ENCODE results near the gene GBP5.
"Not testable (repeated sequence)": the region's sequence is repeated elsewhere in the genome, so short reads cannot be mapped to it uniquely, and the experiment has no call there.

The GBP5 gene

DNA sequence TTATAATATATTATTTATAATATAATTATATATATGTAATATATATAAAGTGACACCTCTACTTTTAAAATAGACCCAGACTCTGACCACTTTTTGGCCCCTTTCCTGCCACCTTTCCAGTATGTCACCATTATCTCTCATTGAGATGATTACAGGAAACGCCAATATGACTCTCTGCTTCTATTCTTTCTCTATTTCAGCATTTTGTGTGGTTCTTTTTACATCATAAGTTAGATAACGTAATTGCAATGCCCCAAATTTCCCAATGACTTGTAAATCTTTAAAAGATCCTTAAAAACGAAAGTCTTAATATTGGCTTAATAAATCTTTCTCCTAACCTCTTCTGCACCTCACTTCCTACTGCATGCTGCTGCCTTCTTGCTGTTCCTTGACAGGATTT, 8.1 kb upstream of the GBP5 start:
- no peak for DNase-seq (ENCODE audit: low read depth in 2 of 2)

DNA sequence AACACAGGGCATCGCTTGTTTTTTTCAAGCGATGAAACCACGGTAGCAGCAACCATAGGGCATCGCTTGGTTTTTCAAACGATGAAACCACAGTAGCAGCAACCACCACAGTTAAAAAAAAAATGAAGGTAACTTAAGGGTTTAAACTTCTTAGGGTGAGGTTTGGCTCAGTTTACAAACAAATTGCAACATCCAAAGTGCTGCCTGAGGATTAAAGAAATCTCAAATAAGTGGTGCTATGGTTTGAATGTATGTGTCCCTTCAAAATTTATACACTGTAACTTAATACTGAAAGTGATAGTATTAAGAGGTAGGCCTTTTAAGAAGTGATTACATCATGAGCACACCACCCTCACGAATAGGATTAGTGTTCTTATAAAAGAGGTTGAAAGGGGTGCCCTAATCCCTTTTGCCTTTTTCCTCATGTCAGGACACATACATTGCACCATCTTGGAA, 6.4 kb upstream of the GBP5 start:
- DNase-seq (ENCODE audit: low read depth in 2 of 2), result no peak

DNA sequence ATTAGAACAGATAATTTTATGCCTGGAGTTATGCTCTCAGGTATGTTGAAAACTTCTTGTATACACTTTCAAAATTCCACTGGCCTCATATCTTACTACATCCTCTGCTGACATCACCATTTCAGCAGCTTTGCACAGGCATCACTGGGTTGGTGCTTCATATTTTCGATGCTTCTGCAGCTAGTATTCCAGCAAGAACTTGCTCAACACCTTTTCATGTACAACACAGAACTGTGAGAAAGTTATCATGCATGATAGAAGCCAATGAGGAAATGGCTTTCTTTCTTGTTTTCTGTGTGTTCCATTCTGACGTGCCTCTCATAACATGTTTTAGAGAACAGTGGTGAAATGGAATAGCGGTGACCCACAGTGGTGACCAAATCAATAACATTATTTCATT, 5.1 kb upstream of the GBP5 start:
- DNase-seq (ENCODE audit: low read depth in 2 of 2), result no peak

DNA sequence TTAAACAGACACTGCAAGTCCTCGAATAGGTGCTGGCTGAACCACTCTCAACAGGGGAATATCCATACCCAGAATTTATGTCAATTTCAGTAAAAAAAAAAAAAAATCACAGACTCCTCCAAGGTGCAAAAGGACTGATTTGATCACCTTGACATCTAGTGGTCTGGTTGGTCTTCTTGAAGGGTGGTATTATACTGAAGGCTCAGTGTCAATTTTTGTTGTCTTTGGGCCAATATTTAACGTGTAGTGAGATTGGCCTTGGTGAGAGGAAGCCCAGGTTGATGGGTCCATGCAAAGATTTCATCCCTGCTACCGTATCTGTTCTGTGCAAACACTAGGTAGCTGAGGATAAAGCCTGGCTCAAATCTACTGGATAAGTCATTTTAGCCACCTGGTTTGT, 4.0 kb upstream of the GBP5 start:
- DNase-seq (ENCODE audit: low read depth in 2 of 2), result no peak

DNA sequence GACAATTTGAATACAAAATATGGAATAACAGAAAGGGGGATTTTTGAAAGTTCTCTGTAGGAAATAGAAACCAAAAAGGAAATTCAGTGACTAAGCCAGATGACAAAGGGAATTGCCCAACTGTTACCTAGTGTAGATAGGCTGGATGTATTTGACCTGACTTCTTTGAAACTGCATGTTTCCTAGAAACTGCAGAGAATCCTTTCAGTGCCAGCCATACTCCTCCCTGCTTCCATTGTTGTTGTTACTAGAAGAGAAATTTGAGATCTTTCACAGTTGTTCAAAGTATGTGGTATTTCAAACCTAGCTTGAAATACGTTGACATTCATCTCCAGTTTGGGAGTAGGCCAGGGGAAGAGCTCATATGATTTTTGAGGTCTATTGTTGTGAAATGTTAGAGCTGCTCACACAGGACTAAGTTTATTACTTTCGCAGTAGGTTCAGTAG, 1.8 kb upstream of the GBP5 start:
- peak; percentile 77 to 81 for DNase-seq (ENCODE audit: low read depth in 2 of 2)

DNA sequence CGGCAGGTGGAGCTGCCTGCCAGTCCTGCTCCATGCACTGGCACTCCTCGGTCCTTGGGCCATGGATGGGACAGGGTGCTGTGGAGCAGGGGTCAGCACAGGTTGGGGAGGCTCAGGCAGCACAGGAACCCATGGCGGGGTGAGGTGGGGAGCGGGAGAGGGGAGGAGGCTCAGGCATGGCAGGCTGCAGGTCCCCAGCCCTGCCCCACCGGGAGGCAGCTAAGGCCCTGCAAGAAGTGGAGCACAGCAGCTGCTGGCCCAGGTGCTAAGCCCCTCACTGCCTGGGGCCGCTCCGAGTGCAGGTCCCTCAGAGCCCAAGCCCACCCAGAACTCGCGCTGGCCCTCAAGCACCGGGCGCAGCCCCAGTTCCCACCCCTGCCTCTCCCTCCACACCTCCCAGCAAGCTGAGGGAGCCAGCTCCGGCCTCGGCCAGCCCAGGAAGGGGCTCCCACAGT, 691 bp upstream of the GBP5 start:
- DNase-seq (ENCODE audit: low read depth in 2 of 2), result no peak

DNA sequence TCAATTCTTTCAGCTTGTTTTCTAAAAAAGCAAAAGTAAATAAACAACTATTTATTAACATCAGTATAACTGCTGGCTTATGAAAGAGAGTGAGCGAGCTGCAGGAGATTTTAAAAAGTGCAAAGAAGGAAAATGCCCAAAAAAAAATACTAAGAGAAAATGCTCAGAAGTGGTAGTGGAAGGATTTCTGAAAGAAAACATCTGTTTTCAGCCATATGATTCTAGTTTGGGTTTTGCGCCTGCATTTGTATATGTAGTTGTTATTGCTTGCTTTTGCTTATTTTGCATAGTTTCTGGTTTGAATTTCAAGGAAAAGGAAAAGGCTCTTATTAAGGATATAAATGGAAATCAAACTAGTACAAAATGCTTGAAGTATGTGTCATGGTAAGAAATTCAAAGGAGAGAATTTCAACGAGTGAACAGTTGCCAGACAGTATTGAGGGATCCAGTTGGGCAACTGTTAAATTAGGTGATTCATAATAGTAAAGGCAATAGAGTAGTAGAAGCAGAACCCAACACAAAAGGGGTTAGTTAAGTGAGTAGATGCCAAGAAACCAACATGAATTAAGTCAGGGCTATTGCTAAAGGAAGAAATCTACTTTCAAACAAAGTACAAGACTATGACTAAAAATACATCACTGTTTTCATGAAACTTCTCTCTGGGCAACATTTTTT, 1.2 kb downstream of the GBP5 start:
- DNase-seq (ENCODE audit: low read depth in 2 of 2), result peak; percentile 83 to 86

DNA sequence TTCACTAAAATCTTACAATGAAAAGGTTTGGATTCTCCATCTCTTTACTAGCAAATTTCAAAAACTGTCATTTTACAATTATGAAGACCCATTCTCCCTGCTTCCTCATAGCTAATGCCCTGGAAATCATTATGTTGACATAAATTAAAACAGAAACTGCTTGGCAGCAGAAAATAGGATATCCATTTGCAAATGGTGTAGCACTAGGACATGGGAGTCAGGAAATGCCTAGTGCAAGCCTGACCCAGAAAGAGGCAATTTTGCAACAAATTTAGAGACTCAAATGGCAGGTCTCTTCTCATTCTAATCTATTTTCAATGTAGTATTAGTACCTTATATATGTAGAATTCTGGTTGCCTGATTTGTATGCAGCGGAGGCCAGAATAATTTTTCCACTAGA, 2.2 kb downstream of the GBP5 start:
- DNase-seq (ENCODE audit: low read depth in 2 of 2), result no peak

DNA sequence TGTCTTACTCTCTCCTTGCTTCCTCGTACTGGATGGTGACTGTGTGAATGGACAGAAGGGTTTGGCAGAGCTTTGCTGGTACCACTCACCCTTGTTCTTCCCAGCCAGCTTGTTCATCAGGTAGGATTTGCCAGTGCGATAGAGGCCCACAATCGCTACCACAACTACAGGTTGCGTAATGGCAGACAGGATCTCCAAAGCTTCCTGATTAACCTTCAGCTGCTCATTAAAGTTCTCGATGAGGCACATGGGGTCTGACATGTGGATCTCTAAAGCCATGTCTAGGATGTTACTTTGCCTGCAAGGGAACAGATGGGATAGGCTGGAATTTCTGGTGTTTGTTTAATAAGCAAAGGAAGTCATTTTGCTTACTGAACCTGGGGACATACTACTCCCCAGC, 3.4 kb downstream of the GBP5 start:
- DNase-seq (ENCODE audit: low read depth in 2 of 2), result no peak

DNA sequence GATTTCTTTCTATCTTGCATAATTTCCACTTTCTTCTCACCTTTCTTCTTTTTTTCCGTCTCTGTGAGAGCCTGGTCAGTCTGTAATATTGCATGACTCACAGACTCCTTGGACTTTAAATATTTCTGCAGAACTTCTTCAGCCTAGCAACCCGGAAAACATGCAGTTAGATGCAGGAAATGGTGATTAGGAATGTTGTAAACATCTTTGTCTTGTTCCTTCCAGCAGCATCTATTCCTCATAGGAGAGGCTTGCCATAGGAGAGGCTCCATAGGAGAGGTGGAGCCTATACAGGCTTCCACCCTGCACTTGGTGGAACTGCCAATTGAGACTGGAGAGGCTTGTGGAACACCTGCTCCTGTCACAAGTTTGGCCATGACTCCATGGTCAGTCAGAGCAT, 10.0 kb downstream of the GBP5 start:
- DNase-seq (ENCODE audit: low read depth in 2 of 2), result no peak

DNA sequence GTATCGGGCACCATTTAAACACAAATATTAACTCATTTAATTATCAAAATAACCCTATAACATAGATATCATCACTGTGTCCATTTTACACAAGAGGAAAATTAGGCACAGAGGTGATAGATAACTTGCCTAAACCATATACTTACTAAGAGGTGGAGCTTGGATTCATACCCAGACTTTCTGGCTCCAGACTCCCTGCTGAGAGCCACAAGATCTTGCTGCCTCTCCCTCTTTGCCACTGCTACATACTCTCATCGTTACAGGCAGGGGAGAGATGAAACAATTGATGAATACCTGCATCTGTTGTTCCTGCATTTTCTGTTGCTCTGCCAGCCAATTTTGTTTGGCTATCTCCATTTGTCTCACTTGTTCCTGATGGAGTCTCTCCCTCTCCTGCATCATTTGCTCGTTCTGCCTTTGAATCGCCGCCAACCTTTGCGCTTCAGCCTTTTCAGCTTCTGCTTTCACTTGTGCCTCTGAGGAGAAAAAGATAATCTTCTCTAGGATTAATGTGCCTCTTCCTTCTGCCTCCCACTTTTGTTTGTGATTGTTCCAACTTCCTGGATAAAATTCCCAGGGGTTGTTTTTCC, 10.6 kb downstream of the GBP5 start:
- no peak for DNase-seq (ENCODE audit: low read depth in 2 of 2)

DNA sequence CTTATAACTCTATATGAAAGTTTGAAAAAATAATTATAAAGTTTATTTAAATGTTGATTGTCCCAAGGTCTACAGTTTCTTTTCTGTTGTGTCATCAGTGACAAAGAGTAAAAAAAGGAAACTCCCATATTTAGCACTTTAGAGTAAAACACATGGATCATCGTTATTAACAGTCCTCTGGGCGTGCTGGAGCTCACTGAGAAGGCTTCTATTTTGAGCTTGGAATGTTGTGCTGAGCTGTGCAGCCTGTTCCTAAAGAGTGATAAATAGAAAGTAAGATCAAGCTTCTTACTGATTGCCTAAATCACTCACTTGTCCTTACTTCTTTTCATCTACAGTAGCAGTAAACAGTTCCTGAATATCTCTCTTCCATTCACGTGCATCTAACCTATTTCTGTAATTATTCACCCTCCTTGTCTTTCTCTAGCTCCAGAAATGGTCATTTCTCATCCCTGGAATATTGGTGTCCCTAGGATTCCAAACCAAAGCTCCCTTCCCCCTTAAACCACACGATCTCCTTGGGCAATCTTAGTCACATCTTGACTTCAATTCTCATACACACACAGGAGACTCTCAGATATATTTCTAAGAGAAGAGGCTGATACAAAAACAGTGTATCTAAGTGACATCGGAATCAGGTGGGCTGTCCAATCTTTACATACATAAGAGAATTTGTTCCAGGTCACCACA, 11.9 kb downstream of the GBP5 start:
- no peak for DNase-seq (ENCODE audit: low read depth in 2 of 2)

DNA sequence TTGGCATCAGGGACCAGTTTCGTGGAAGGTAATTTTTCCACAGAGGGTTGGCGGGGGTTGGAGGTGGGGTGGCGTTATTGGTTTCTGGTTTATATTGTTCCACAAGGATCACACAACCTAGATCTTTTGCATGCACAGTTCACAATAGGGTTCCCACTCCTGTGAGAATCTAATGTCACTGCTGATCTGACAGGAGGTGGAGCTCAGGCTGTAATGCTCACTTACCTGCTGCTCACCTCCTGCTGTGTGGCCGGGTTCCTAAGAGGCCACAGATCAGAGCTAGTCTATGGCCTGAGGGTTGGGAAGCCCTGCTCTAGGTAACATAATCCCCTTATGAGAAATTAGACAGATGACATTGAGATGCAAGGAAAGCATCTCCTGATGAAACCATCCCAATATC, 12.6 kb downstream of the GBP5 start:
- DNase-seq (ENCODE audit: low read depth in 2 of 2), result no peak

DNA sequence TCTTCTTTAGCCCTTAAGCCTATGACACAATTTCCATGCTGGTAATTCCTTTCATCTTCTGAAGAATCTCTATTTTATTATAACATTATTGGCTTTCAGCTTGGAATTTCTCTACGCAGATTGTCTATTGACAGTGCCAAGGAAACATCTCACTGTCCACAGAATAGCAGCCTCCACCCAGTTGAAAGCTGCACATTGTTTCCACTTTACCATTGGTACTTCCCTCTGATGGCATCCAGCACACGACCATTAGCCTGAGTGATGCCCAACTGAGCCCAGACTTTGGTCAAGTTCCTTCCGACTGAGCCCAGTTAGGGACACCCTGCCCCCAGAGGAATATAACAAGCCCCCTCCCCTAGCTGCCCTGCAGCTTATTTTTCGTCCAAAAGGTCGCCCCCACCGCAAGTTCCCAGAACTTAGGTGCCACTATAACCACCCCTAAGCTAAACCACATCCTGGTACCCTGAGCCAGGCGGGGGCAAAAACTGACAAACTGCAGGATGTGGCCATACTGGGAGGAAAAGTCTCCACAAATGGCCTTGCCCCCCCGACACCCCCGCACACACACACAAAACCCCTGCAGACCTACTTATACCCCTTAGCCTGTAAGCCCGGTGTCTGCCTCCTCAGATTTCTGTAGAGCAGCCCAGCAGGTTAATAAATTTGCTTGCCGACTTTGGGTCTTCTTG, 13.2 kb downstream of the GBP5 start:
- no peak for DNase-seq (ENCODE audit: low read depth in 2 of 2)

DNA sequence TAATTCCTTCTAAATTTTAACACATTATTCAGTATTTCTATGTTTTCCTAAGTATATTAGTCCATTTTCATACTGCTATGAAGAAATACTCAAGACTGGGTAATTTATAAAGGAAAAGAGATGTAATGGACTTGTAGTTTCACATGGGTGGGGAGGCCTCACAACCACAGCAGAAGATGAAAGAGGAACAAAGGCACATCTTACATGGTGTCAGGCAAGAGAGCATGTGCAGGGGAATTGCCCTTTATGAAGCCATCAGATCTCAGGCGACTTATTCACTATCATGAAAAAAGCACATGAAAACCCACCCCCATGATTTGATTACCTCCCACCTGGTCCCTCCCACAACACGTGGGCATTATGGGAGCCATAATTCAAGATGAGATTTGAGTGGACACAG, 15.6 kb downstream of the GBP5 start:
- no peak for DNase-seq (ENCODE audit: low read depth in 2 of 2)

DNA sequence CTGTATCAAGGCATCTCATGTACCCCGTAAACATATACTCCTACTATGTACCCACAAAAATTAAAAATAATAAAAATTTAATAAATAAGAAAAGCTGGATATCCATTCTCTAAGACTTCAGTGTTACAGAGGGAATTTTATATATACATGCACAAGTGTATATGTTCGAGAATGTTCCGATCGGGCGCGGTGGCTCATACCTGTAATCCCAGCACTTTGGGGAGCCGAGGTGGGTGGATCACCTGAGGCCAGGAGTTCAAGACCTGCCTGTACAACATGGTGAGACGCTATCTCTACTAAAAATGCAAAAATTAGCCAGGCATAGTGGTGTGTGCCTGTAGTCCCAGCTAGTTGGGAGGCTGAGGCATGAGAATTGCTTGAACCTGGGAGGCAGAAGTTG, 17.1 kb downstream of the GBP5 start:
- not testable (repeated sequence) for DNase-seq (ENCODE audit: low read depth in 2 of 2)

DNA sequence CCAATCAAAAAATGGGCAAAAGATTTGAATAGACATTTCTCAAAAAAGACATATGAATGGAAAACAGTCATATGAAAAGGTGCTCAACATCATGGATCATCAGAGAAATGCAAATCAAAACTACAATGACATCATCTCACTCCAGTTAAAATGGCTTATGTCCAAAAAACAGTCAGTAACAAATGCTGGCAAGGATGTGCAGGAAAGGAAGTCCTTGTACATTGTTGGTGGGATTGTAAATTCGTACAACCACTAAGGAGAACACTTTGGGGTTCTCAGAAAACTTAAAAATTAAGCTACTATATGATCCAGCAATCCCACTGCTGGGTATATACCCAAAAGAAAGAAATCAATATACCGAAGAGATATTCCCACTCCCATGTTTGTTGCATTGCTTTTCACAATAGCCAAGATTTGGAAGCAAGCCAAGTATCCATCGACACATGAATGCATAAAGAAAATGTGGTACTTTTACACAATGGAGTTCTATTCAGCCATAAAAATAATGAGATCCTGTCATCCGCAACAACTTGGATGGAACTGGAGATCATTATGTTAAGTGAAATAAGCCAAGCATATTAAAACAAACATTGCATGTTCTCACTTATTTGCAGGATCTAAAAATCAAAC, 17.9 kb downstream of the GBP5 start:
- no peak for DNase-seq (ENCODE audit: low read depth in 2 of 2)

DNA sequence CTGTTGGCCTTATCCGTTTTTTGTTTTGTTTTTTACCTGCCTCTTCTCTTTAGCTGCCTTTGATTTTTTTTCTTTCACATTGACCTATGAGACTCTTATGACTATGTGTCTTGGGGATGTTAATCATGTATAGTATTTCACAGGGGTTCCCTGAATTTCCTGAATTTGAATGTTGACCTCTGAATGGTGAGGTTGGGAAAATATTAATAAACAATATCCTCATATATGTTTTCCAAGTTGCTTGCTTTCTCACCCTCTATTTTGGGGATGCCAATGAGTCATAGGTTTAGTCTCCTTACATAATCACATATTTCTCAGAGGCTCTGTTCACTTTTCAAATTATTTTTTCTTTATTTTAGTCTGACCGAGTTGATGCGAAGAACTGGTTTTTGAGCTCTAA, 29.6 kb downstream of the GBP5 start:
- DNase-seq (ENCODE audit: low read depth in 2 of 2), result no peak

Data from fibroblast of skin of left biceps (primary cell).